ENCODE measurements around the gene PAK1.

DNA sequence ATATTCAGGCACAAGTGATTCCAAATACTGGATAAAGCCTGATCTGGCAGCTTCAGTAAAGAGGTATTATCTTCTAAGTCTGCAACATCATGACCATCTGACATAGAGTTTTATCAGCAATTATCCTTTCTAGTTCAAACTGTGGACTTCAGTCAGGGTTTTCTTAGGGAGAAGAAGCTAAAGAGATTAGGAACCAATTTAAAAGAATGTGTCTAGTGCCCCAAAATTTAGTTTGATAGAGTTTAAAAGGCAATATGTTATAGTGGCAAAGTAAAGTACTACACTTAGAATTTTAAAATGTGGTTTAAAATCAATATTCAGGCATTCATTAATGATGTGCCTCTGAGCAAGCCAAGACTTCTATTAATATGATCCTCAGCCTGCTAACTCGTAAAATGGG, 5.4 kb downstream of the PAK1 start:
- peak in 1 of 6 experiments; percentile 14 for TF ChIP-seq CTCF (IDR thresholded peaks at IDR 0.05)
- TF ChIP-seq POLR2A (IDR thresholded peaks at IDR 0.05), result no peak
